ENCODE data around the gene AFF1. TPM values are rescaled to one million over a fixed set of nuclear protein-coding genes. Genes with fewer than 3 reads are reported as not detected.

Gene AFF1
- total RNA-seq, 4 donors from 2014 or later: 72.5 to 128 (median 108) TPM

DNA sequence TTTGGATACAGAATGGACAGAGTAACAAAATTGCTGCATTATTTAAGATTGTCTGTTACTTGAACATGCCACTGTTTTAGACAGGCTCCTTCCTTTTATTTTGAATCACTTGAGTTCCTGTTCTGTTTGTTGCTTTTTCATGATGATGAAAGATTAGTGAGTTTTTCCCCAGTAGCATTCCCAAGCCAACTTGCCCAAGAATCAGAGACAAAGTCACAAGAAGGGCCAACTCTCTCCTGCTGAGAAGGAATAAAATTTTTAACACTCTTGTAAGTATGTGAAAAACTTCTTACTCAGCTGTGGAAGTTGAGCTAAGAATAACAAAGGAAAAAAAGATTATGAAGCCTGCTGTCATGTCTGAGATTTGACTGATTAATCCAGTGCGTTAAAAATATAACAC, 181.4 kb downstream of the AFF1 start:
- peaks cover 0 to 3% (median 0%) of the 10 kb centered on the region in 4 donors for H3K4me1 ChIP-seq
- H3K9me3 ChIP-seq: no peaks in the 10 kb centered on the region
- H3K4me3 ChIP-seq: no peak overlapping the region
- H3K27ac ChIP-seq: no peak overlapping the region
- DNase-seq: no peak
- H3K27me3 ChIP-seq: no peaks in the 10 kb centered on the region
- peaks cover 0 to 74% (median 0%) of the 10 kb centered on the region in 3 donors for H3K36me3 ChIP-seq
- TF ChIP-seq, protein P1, sequence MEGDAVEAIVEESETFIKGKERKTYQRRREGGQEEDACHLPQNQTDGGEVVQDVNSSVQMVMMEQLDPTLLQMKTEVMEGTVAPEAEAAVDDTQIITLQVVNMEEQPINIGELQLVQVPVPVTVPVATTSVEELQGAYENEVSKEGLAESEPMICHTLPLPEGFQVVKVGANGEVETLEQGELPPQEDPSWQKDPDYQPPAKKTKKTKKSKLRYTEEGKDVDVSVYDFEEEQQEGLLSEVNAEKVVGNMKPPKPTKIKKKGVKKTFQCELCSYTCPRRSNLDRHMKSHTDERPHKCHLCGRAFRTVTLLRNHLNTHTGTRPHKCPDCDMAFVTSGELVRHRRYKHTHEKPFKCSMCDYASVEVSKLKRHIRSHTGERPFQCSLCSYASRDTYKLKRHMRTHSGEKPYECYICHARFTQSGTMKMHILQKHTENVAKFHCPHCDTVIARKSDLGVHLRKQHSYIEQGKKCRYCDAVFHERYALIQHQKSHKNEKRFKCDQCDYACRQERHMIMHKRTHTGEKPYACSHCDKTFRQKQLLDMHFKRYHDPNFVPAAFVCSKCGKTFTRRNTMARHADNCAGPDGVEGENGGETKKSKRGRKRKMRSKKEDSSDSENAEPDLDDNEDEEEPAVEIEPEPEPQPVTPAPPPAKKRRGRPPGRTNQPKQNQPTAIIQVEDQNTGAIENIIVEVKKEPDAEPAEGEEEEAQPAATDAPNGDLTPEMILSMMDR (IDR thresholded peaks at IDR 0.05): no peak
- no peak for TF ChIP-seq POLR2A (IDR thresholded peaks at IDR 0.05)

DNA sequence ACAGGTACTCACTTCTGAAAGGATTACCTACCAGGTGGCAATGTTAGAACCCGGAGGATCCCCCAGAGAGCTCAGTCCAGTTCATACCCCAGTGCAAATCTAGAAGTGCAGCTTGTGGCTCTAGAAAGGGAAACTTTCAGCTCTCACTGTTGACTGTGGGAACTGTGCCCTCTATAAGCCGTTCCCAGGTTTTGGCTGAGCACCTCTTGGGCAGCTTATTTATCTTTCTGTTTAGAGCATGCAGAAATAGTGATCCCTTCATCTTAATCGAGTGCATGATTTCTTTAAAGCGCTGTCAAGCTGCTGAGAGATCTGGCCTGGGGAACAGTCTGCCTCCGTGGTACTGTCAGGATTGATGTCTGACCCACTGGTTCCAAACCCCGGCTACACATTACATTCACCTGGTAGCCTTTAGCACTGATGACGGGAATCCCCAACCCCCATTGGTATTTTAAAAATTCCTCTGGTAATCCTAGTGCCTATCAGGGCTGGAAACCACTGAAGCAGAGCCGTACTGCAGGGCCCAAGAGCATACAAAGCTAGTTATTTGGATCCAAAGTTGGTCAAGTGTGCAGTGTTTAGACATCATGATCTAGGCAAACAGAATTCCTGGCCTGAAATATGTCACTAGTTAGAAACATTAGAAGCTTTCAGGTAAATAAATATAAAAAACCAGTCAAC, 182.4 kb downstream of the AFF1 start:
- H3K36me3 ChIP-seq: peaks cover 0 to 65% (median 0%) of the 10 kb centered on the region in 3 donors
- H3K27me3 ChIP-seq: no peaks in the 10 kb centered on the region
- TF ChIP-seq, protein P1 (IDR thresholded peaks at IDR 0.05): no peak
- TF ChIP-seq POLR2A (IDR thresholded peaks at IDR 0.05): no peak
- H3K4me3 ChIP-seq: no peak overlapping the region
- DNase-seq: no peak
- H3K27ac ChIP-seq: no peak overlapping the region
- no peaks in the 10 kb centered on the region for H3K9me3 ChIP-seq
- peaks cover 0 to 9% (median 0%) of the 10 kb centered on the region in 4 donors for H3K4me1 ChIP-seq

DNA sequence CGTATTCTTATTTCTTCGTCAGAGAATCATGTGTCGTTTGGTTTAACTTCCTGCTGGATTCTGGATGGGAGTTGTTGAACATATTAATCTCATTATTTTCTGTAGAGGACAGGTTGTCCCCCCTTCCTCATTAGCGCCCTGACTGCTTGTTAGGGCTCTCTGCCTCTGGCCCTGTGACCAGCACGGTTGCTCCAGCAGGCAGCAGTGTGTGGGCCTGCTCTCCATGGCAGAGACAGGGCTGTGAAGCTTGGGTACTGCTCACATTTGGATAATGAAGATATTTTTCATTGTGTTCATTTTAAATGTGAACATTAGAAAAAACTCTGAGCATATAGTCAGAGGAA, 182.9 kb downstream of the AFF1 start:
- no peak overlapping the region for H3K4me3 ChIP-seq
- DNase-seq: no peak
- no peaks in the 10 kb centered on the region for H3K27me3 ChIP-seq
- TF ChIP-seq, protein P1 (IDR thresholded peaks at IDR 0.05): no peak
- no peak for TF ChIP-seq POLR2A (IDR thresholded peaks at IDR 0.05)
- peaks cover 0 to 10% (median 0%) of the 10 kb centered on the region in 4 donors for H3K4me1 ChIP-seq
- H3K36me3 ChIP-seq: peaks cover 0 to 62% (median 0%) of the 10 kb centered on the region in 3 donors
- no peak overlapping the region for H3K27ac ChIP-seq
- H3K9me3 ChIP-seq: no peaks in the 10 kb centered on the region

DNA sequence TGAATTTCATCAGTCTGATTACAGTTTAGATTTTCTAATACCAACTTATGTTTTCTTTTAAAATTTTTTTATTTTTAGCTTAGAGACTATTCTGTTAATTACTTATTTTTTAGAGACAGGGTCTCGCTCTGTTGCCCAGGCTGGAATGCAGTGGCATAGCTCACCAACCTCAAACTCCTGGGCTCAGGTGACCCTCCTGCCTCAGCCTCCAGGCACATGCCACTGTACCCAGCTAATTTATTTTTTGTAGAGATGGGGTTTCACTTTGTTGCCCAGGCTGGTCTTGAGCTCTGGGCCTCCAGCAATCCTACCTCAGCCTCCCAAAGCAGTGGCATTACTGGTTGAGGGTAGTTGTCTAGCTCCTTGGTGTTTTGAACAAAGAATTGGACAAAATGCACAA, 183.6 kb downstream of the AFF1 start:
- H3K27ac ChIP-seq: no peak overlapping the region
- no peaks in the 10 kb centered on the region for H3K9me3 ChIP-seq
- H3K4me1 ChIP-seq: peaks cover 0 to 10% (median 0%) of the 10 kb centered on the region in 4 donors
- H3K27me3 ChIP-seq: no peaks in the 10 kb centered on the region
- no peak for TF ChIP-seq POLR2A (IDR thresholded peaks at IDR 0.05)
- TF ChIP-seq, protein P1 (IDR thresholded peaks at IDR 0.05): no peak
- H3K36me3 ChIP-seq: peaks cover 0 to 55% (median 0%) of the 10 kb centered on the region in 3 donors
- H3K4me3 ChIP-seq: no peak overlapping the region
- no peak for DNase-seq

DNA sequence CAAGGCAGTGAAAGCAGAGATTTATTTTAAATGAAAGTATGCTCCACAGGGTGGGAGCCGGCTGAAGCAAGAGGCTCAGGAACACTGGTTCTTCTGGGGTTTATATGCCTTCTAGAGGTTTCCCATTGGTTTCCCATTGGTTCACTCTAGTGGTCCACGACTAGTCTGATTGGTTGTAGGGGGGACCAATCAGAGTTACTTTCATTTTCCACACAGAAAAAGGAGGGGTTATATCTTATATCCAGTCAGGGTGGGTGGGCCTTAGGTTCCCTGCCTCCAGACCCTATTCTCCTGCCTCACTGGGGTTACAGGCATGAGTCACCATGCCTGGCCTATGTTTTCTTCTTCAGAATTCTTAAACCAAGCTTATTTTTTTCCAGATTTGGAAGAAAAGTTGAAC, 184.0 kb downstream of the AFF1 start:
- TF ChIP-seq, protein P1 (IDR thresholded peaks at IDR 0.05): no peak
- no peak for TF ChIP-seq POLR2A (IDR thresholded peaks at IDR 0.05)
- H3K27ac ChIP-seq: no peak overlapping the region
- H3K4me1 ChIP-seq: peaks cover 0 to 10% (median 0%) of the 10 kb centered on the region in 4 donors
- peaks cover 0 to 52% (median 0%) of the 10 kb centered on the region in 3 donors for H3K36me3 ChIP-seq
- H3K27me3 ChIP-seq: no peaks in the 10 kb centered on the region
- H3K4me3 ChIP-seq: no peak overlapping the region
- DNase-seq: no peak
- H3K9me3 ChIP-seq: no peaks in the 10 kb centered on the region
